K562 (cell line): Measurements from ENCODE around the gene GPR183. TPM values are rescaled to one million over a fixed set of nuclear protein-coding genes. Genes with fewer than 3 reads are reported as not detected.

Experiments used
- ATAC-seq: fragments of 200-7000 bp; cut with Tn5 transposase; 3 replicates; pipeline ENCODE4 v1.9.1; 2020; ENCODE audit warnings: moderate library complexity
- BruUV-seq: library from RNA; stranded (reverse); fragments of 400-500 nt; replicated peaks from 2 replicates; lab custom pipeline; 2021; lab: Mats Ljungman, UMichigan
- CTCF ChIA-PET: fragments of 300-600 bp; formaldehyde crosslinking; extraction: SDS; loops from one replicate; lab custom pipeline; 2021; ENCODE audit warnings: low intra/inter-chr PET ratio; lab: Yijun Ruan, JAX
- POLR2A ChIA-PET: fragments of 300-600, 350-650 bp; sonication (Branson Sonifier 250); formaldehyde crosslinking; extraction: SDS; loops from one replicate; lab custom pipeline; 2021; ENCODE audit warnings: antibody characterized with exemption, inconsistent platforms; lab: Yijun Ruan, JAX
- DNase-seq, 4 experiments: peaks; one replicate each; pipeline versions ENCODE4 v3.0.0 to v3.0.0-alpha.2; 2011 to 2018; ENCODE audit warnings: low spot score in 3 of 4, mixed read lengths in 3 of 4; ENCODE audit errors: extremely low read depth in 1 of 4
- FAIRE-seq: peaks from 2 replicates; lab custom pipeline; 2011; peaks lifted over from hg19 to GRCh38; lab: Jason Lieb, UNC
- H2AFZ ChIP-seq: 2 replicates; pipeline ENCODE4 v1.6.0; 2011; ENCODE audit warnings: low read depth, low read length, control low read depth, inconsistent platforms
- H3K27ac ChIP-seq: fragments of 200-600 bp; 3 replicates; pipeline ENCODE4 v1.8.0; 2011; ENCODE audit warnings: low read depth, mild to moderate bottlenecking, control low read depth, inconsistent platforms, low read length, moderate library complexity, mixed read lengths; ENCODE audit errors: extremely low read depth
- H3K27me3 ChIP-seq, 2 experiments: fragments of 300-600 bp in 1 of 2; 2 replicates in 1 of 2; 3 replicates in 1 of 2; pipeline versions ENCODE4 v1.6.0 to v1.8.0; 2011; ENCODE audit warnings: inconsistent platforms in 2 of 2, low read length in 2 of 2, mild to moderate bottlenecking in 1 of 2, mixed read lengths in 1 of 2, moderate library complexity in 1 of 2; ENCODE audit not compliant: control insufficient read depth in 2 of 2, insufficient read depth in 2 of 2
- H3K36me3 ChIP-seq: fragments of 300-600 bp; 3 replicates; pipeline ENCODE4 v1.8.0; 2011; ENCODE audit warnings: mild to moderate bottlenecking, low read length, inconsistent platforms; ENCODE audit not compliant: control insufficient read depth, insufficient read depth
- H3K4me1 ChIP-seq, 2 experiments: fragments of 200-600 bp in 1 of 2; replicated peaks in 1 of 2; 2 replicates in 1 of 2; 3 replicates in 1 of 2; pipeline versions ENCODE4 v1.5.1 to v1.8.0; 2011; ENCODE audit warnings: inconsistent platforms in 2 of 2, low read length in 2 of 2, mild to moderate bottlenecking in 1 of 2, mixed read lengths in 1 of 2, moderate library complexity in 1 of 2; ENCODE audit not compliant: control insufficient read depth in 2 of 2, insufficient read depth in 2 of 2
- H3K4me2 ChIP-seq: 2 replicates; pipeline ENCODE4 v1.6.1; 2011; ENCODE audit warnings: low read length, control low read depth, inconsistent platforms, mixed read lengths; ENCODE audit not compliant: insufficient read depth
- H3K4me3 ChIP-seq: fragments of 200-600 bp; sonication (generic), shearing (Covaris generic); 2 replicates; pipeline ENCODE4 v1.5.1; 2016; ENCODE audit warnings: control low read depth, inconsistent platforms
- H3K79me2 ChIP-seq: fragments of 200-600 bp; 3 replicates; pipeline ENCODE4 v1.8.0; 2011; ENCODE audit warnings: low read length, inconsistent platforms; ENCODE audit not compliant: control insufficient read depth, insufficient read depth
- H3K9ac ChIP-seq, 2 experiments: 2 replicates each; pipeline versions ENCODE4 v1.6.0 to v1.6.1; 2011; ENCODE audit warnings: low read depth in 2 of 2, low read length in 2 of 2, control low read depth in 1 of 2, inconsistent platforms in 1 of 2, mild to moderate bottlenecking in 1 of 2, mixed read lengths in 1 of 2; ENCODE audit not compliant: insufficient read depth in 1 of 2
- H3K9me1 ChIP-seq: one replicate; pipeline ENCODE4 v1.6.0; 2011; ENCODE audit warnings: inconsistent platforms, mild to moderate bottlenecking, low read length, moderate library complexity; ENCODE audit not compliant: control insufficient read depth, insufficient read depth
- H3K9me3 ChIP-seq: replicated peaks from 2 replicates; pipeline ENCODE4 v1.5.1; 2011; ENCODE audit warnings: low read depth, low read length, inconsistent platforms; ENCODE audit not compliant: control insufficient read depth, insufficient read depth
- H4K20me1 ChIP-seq: replicated peaks from 2 replicates; pipeline ENCODE4 v1.6.1; 2011; ENCODE audit warnings: low read length, inconsistent platforms, mixed read lengths; ENCODE audit not compliant: control insufficient read depth, insufficient read depth
- FOS ChIP-seq: IDR thresholded peaks from 3 replicates; pipeline ENCODE4 v1.6.1; 2011; ENCODE audit not compliant: insufficient read length; ENCODE audit errors: extremely low read depth
- TFAM ChIP-seq: fragments of 250-450 bp; sonication (Bioruptor Pico); conservative IDR thresholded peaks from 2 replicates; pipeline ENCODE4 v1.5.0; 2021; ENCODE audit warnings: mild to moderate bottlenecking, moderate library complexity
- ZFPM2 ChIP-seq: fragments of 250-450 bp; sonication (Bioruptor Pico); IDR thresholded peaks from 2 replicates; pipeline ENCODE4 v1.5.1; 2022; ENCODE audit warnings: mild to moderate bottlenecking
- ZNF384 ChIP-seq: IDR thresholded peaks from 2 replicates; pipeline ENCODE4 v1.6.1; 2012; ENCODE audit warnings: low read depth, low read length, improper control_type of control experiment
- WGBS: fragments of 100-300 bp; shearing (Covaris generic); methylation state at CpG from one replicate; pipeline ENCODE4 v1.1.6; 2016; ENCODE audit warnings: low coverage, mixed read lengths; ENCODE audit not compliant: insufficient coverage; ENCODE audit errors: missing lambda C conversion rate; 5-methylcytosine and 5-hydroxymethylcytosine counted together
- in situ Hi-C: fragments of 300-500 bp; cut with MboI; formaldehyde crosslinking; loops from 4 replicates; pipeline ENCODE4 v1.15.0; 2018; ENCODE audit warnings: inconsistent platforms, mixed read lengths
- intact Hi-C: fragments of 100-400 bp; cut with micrococcal nuclease; formaldehyde crosslinking; loops from 2 replicates; pipeline ENCODE4 v1.14.2; 2022
- polyA plus RNA-seq, 8 experiments: library from polyadenylated mRNA; depleted of rRNA in 4 of 8; stranded (reverse) in 5 of 8; unstranded in 3 of 8; fragments of >200 nt; fragmentation: Nextera tagmentation in 2 of 8; fragmentation: Illumina TruSeq in 1 of 8; extraction: Ambion mirVana in 2 of 8; extraction: Trizol in 1 of 8; gene quantifications; 2 replicates each; pipeline versions ENCODE4 v1.2.1 to v1.2.3, GENCODE V29; 2011 to 2014; ENCODE audit warnings: inconsistent platforms in 1 of 8, missing spikeins in 1 of 8
- total RNA-seq, 7 experiments: library from RNA; depleted of rRNA in 6 of 7; stranded (reverse); fragments of >200 nt in 6 of 7; fragmentation: Illumina TruSeq in 2 of 7; extraction: Trizol in 2 of 7; gene quantifications; 2 replicates each; pipeline versions ENCODE4 v1.2.1 to v1.2.3, GENCODE V29; 2011 to 2021; ENCODE audit warnings: low replicate concordance in 1 of 7
- TF ChIP-seq, protein P1 (sequence below): sonication (generic); formaldehyde crosslinking; IDR thresholded peaks from 2 replicates; pipeline ENCODE4 v1.8.1; 2023; ENCODE audit warnings: mild to moderate bottlenecking, missing genetic modification reagents

The GPR183 gene
- total and polyA plus RNA-seq, 9 of the 15 experiments (the other 6 are each of a cell fraction or from before 2014, with no cell fraction given): 1.3 to 10.2 (median 3.7) TPM

DNA sequence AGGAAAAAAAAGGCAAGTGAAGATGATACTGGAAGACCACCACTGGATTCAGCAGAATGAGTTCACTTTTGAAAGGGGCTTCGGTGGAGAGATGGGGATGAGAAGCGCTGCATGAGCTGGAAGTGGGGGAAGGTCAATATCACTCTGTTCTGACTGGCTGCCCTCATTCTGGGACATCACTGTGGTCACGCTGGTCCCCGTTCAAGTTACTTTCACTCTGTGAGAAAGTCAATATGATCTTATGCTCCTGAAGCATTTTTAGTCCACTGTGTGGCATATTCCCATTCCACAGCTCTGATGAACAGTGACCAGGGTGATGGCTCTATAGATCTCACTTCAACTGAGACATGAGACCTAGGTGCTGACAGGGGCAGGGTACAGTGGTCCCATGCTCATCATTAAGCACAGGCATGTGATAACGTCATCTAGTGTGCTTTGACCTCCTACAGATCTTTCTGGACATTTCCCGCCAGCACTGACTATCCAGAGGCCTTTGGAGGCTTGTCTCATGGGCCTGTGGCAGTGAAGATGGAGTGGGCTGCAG lies 40.2 kb upstream of the GPR183 start:
- in situ Hi-C loops: no loop called here
- CTCF ChIA-PET: no interaction called here
- ATAC-seq (no peak), DNase-seq (no peak), FAIRE-seq (no peak)
- intact Hi-C loops: no loop called here
- Histone ChIP-seq H3K79me2 (no peaks in the 10 kb centered on the region), H3K4me2 (no peak overlapping the region), H3K4me1 (no peaks in the 10 kb centered on the region; a peak in 1 of 5 replicates), H2AFZ (no peak overlapping the region), H4K20me1 (no peaks in the 10 kb centered on the region; the same call in 1 of the 2 replicates), H3K4me3 (no peak overlapping the region), H3K9me3 (no peaks in the 10 kb centered on the region), H3K27me3 (no peaks in the 10 kb centered on the region), H3K27ac (no peak overlapping the region), H3K9me1 (no peaks in the 10 kb centered on the region), H3K36me3 (peaks cover 39% of the 10 kb centered on the region; the same call in 2 of the 3 replicates), H3K9ac (no peak overlapping the region)
- 98% methylated on average over 6 of the region's 6 CpGs for WGBS
- POLR2A ChIA-PET: interaction anchor here (1.2 kb wide), 2 partner anchors 9 to 12 kb away, joined by 3 read pairs; no protein-coding TSS in a partner anchor
- no TSS peak for BruUV-seq
- no peak for TF ChIP-seq FOS
- no peak for TF ChIP-seq ZNF384
- no peak for TF ChIP-seq TFAM (CRISPR knock-in tag)
- TF ChIP-seq, protein P1, sequence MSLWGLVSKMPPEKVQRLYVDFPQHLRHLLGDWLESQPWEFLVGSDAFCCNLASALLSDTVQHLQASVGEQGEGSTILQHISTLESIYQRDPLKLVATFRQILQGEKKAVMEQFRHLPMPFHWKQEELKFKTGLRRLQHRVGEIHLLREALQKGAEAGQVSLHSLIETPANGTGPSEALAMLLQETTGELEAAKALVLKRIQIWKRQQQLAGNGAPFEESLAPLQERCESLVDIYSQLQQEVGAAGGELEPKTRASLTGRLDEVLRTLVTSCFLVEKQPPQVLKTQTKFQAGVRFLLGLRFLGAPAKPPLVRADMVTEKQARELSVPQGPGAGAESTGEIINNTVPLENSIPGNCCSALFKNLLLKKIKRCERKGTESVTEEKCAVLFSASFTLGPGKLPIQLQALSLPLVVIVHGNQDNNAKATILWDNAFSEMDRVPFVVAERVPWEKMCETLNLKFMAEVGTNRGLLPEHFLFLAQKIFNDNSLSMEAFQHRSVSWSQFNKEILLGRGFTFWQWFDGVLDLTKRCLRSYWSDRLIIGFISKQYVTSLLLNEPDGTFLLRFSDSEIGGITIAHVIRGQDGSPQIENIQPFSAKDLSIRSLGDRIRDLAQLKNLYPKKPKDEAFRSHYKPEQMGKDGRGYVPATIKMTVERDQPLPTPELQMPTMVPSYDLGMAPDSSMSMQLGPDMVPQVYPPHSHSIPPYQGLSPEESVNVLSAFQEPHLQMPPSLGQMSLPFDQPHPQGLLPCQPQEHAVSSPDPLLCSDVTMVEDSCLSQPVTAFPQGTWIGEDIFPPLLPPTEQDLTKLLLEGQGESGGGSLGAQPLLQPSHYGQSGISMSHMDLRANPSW (CRISPR knock-in tag): no peak
- no peak for TF ChIP-seq ZFPM2 (CRISPR knock-in tag)
